Measurements from ENCODE around the gene ARMC10.

DNA sequence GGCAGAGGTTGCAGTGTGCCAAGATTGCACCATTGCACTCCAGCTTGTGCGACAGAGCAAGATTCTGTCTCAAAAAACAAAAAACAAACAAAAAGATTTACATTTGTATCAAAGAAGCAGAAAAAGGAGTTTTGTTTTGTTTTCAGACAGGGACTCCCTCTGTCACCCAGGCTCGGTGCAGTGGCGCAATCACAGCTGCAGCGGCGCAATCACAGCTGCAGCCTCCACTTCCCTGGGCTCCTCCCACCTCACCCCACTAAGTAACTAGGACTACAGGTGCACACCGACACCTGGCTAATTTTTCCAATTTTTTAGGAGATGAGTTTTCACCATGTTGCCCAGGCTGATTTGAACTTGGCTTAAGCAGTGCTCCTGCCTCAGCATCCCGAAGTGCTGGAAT is 1.8 kb downstream of the ARMC10 start:
- TF ChIP-seq, protein P1, sequence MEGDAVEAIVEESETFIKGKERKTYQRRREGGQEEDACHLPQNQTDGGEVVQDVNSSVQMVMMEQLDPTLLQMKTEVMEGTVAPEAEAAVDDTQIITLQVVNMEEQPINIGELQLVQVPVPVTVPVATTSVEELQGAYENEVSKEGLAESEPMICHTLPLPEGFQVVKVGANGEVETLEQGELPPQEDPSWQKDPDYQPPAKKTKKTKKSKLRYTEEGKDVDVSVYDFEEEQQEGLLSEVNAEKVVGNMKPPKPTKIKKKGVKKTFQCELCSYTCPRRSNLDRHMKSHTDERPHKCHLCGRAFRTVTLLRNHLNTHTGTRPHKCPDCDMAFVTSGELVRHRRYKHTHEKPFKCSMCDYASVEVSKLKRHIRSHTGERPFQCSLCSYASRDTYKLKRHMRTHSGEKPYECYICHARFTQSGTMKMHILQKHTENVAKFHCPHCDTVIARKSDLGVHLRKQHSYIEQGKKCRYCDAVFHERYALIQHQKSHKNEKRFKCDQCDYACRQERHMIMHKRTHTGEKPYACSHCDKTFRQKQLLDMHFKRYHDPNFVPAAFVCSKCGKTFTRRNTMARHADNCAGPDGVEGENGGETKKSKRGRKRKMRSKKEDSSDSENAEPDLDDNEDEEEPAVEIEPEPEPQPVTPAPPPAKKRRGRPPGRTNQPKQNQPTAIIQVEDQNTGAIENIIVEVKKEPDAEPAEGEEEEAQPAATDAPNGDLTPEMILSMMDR (IDR thresholded peaks at IDR 0.05), result no peak
- no peak for TF ChIP-seq POLR2AphosphoS5 (IDR thresholded peaks at IDR 0.05)
- TF ChIP-seq POLR2A (IDR thresholded peaks at IDR 0.05), result no peak
